RWPE1 (cell line): Measurements from ENCODE around the gene FKBP8.
A peak's percentile ranks its signal among the peaks of the same experiment; 100 is the strongest.

Experiments
- CTCF ChIA-PET: fragments of 350-600 bp; sonication (Branson Sonifier 250); formaldehyde crosslinking; extraction: SDS; loops from one replicate; lab custom pipeline; 2021; lab: Yijun Ruan, JAX
- POLR2A ChIA-PET: fragments of 400-600 bp; formaldehyde crosslinking; extraction: SDS; loops from one replicate; lab custom pipeline; 2020; ENCODE audit warnings: antibody characterized with exemption; ENCODE audit not compliant: low non-redundant PET; lab: Yijun Ruan, JAX
- DNase-seq: peaks from one replicate; pipeline ENCODE4 v3.0.0; 2012; ENCODE audit warnings: low spot score
- H3K27ac ChIP-seq: fragments of 450-650 bp; 2 replicates; pipeline ENCODE4 v1.5.1; 2017
- TF ChIP-seq, protein P1 (sequence below): fragments of 450-650 bp; conservative IDR thresholded peaks from 2 replicates; pipeline ENCODE4 v1.5.1; 2017; ENCODE audit warnings: low read depth, mild to moderate bottlenecking

Gene FKBP8

GRCh38 chr19:18501351-18501750, 42.0 kb downstream of the FKBP8 start:
- ChIA-PET CTCF (interaction anchor here (1.1 to 1.9 kb wide), 2 partner anchors 19 to 33 kb away, joined by 5 to 10 read pairs; no protein-coding TSS in a partner anchor), POLR2A (no interaction called here)
- DNase-seq, result no peak
- peak overlapping the region; percentile 60 for H3K27ac ChIP-seq
- TF ChIP-seq, protein P1, sequence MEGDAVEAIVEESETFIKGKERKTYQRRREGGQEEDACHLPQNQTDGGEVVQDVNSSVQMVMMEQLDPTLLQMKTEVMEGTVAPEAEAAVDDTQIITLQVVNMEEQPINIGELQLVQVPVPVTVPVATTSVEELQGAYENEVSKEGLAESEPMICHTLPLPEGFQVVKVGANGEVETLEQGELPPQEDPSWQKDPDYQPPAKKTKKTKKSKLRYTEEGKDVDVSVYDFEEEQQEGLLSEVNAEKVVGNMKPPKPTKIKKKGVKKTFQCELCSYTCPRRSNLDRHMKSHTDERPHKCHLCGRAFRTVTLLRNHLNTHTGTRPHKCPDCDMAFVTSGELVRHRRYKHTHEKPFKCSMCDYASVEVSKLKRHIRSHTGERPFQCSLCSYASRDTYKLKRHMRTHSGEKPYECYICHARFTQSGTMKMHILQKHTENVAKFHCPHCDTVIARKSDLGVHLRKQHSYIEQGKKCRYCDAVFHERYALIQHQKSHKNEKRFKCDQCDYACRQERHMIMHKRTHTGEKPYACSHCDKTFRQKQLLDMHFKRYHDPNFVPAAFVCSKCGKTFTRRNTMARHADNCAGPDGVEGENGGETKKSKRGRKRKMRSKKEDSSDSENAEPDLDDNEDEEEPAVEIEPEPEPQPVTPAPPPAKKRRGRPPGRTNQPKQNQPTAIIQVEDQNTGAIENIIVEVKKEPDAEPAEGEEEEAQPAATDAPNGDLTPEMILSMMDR, result no peak

GRCh38 chr19:18500799-18501198, 42.6 kb downstream of the FKBP8 start:
- DNase-seq, result no peak
- CTCF ChIA-PET, result interaction anchor here (1.1 kb wide), 1 partner anchor 20 kb away, joined by 10 read pairs; no protein-coding TSS in a partner anchor
- POLR2A ChIA-PET, result interaction anchor here (0.9 kb wide), 1 partner anchor 331 kb away, joined by 4 read pairs; the partner anchor contains the start of gene UPF1
- TF ChIP-seq, protein P1, result no peak
- H3K27ac ChIP-seq, result peak overlapping the region; percentile 60

GRCh38 chr19:18500376-18500775, 43.0 kb downstream of the FKBP8 start:
- H3K27ac ChIP-seq, result peak overlapping the region; percentile 60
- ChIA-PET POLR2A (interaction anchor here (0.9 kb wide), 1 partner anchor 331 kb away, joined by 4 read pairs; the partner anchor contains the start of gene UPF1), CTCF (interaction anchor here (1.1 kb wide), 1 partner anchor 20 kb away, joined by 10 read pairs; no protein-coding TSS in a partner anchor)

DNA sequence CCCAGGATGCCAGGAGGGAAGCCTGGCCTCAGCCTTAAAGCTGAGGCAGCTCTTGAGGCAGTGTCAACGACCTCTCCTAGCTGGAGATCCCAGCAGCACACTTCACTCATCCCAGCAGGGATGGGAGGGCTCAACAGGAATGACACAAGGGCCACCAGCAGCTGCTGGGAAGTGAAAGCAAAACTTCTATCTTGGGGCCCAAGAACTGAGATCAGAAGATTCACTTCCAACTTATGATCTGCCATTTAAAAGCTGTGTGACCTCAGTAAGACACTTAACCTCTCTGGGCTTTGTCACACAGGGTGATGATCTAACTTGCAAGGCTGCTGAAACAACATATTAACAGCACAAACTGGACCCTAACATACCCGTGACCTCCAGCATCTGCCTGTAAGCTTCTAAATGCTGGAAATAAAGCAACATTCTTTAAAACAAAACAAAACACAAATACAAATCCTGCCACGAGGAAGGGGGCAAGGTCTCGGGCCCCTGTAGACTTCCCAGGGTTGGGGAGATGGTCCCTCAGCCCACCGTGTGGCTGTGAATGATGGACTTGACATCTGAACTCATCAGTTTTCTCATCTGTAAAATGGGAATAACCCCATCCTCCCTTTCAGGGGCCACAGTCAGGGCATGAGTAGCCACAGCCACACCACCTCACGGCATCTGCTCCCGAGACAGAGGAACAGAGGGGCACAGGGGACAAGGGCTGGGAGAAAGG, 44.2 kb downstream of the FKBP8 start:
- ChIA-PET POLR2A (no interaction called here), CTCF (interaction anchor here (0.5 to 1.2 kb wide), 2 partner anchors 21 to 29 kb away, joined by 3 to 5 read pairs; no protein-coding TSS in a partner anchor)
- H3K27ac ChIP-seq, result peak overlapping the region; percentile 85
- DNase-seq, result no peak
- TF ChIP-seq, protein P1, result no peak

More at GRCh38 chr19:18500376-18500775, 43.0 kb downstream of the FKBP8 start:
- TF ChIP-seq, protein P1, result no peak
- no peak for DNase-seq

GRCh38 chr19:18496980-18497256, 46.5 kb downstream of the FKBP8 start:
- ChIA-PET POLR2A (interaction anchor here (0.6 kb wide), 2 partner anchors 15 to 151 kb away, joined by 3 to 4 read pairs; no protein-coding TSS in a partner anchor), CTCF (interaction anchor here (0.6 to 1.5 kb wide), 6 partner anchors 10 to 350 kb away, joined by 3 to 6 read pairs (median 4); no protein-coding TSS in a partner anchor)
- TF ChIP-seq, protein P1, result no peak
- H3K27ac ChIP-seq, result peak overlapping the region; percentile 85
- DNase-seq, result peak; percentile 65

- peak; percentile 88 for DNase-seq
- TF ChIP-seq, protein P1, result no peak
- POLR2A ChIA-PET, result interaction anchor here (0.6 kb wide), 2 partner anchors 14 to 152 kb away, joined by 3 to 4 read pairs; no protein-coding TSS in a partner anchor
- CTCF ChIA-PET, result interaction anchor here (0.6 to 1.5 kb wide), 7 partner anchors 10 to 350 kb away, joined by 3 to 6 read pairs (median 4); no protein-coding TSS in a partner anchor
- peak overlapping the region; percentile 85 for H3K27ac ChIP-seq
Observed at GRCh38 chr19:18496167-18496979, 47.0 kb downstream of the FKBP8 start.
